NT2/D1 (cell line): ENCODE data around the gene TRIM43.
"Not testable (repeated sequence)": the region's sequence is repeated elsewhere in the genome, so short reads cannot be mapped to it uniquely, and the experiment has no call there.

Source experiments
- DNase-seq: peaks from one replicate; pipeline ENCODE4 v3.0.0-alpha.2; 2011; ENCODE audit warnings: low read depth, low spot score
- H3K27me3 ChIP-seq: 2 replicates; pipeline ENCODE4 v1.6.0; 2011; ENCODE audit warnings: mild to moderate bottlenecking; ENCODE audit not compliant: insufficient read length, insufficient read depth
- H3K36me3 ChIP-seq: 2 replicates; pipeline ENCODE4 v1.6.1; 2011; ENCODE audit warnings: mild to moderate bottlenecking, low read length, mixed read lengths; ENCODE audit not compliant: insufficient read depth, insufficient read length
- H3K4me1 ChIP-seq: 2 replicates; pipeline ENCODE4 v1.5.1; 2011; ENCODE audit not compliant: insufficient read depth, insufficient read length
- H3K4me3 ChIP-seq: 2 replicates; pipeline ENCODE4 v1.5.1; 2011; ENCODE audit warnings: low read depth; ENCODE audit not compliant: insufficient read length
- H3K9ac ChIP-seq: 2 replicates; pipeline ENCODE4 v1.6.0; 2011; ENCODE audit warnings: low read depth; ENCODE audit not compliant: insufficient read length
- H3K9me3 ChIP-seq: 2 replicates; pipeline ENCODE4 v1.5.1; 2011; ENCODE audit warnings: mild to moderate bottlenecking, low read length; ENCODE audit not compliant: insufficient read depth
- SUZ12 ChIP-seq: IDR thresholded peaks from 2 replicates; pipeline ENCODE4 v1.6.1; 2011; ENCODE audit not compliant: insufficient read length, insufficient read depth; ENCODE audit errors: extremely low read depth
- YY1 ChIP-seq: IDR thresholded peaks from 2 replicates; pipeline ENCODE4 v1.6.1; 2011; ENCODE audit not compliant: insufficient read length, insufficient read depth
- ZNF274 ChIP-seq: IDR thresholded peaks from 2 replicates; pipeline ENCODE4 v1.6.1; 2011; ENCODE audit warnings: mild to moderate bottlenecking, low read depth, low read length

Gene TRIM43

DNA sequence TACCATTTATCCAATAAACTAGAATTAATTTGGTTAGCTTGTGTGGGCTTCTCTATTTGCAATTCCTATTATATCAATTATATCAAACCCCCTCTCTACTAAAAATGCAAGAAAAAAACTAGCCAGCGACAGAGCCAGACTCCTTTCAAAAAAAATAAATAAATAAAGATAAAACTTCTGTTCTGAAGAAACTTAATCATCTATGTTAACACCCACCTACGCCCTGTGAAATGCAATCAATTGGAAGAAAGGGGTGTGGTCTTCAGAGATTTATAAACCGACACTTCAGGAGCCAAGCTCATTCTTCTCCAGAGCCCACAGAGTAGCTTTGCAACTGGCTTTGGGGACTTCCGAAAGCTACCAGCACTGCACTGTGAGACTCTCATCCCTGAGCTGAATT lies at the start of gene TRIM43:
TSS of gene TRIM43 (plus strand) at position 301 of the 400 bp plus-strand sequence. CDS start 2,023 bp downstream, outside the sequence.
- not testable (repeated sequence) for H3K4me1 ChIP-seq, DNase-seq, H3K9me3 ChIP-seq, H3K9ac ChIP-seq, H3K36me3 ChIP-seq, H3K27me3 ChIP-seq, H3K4me3 ChIP-seq

DNA sequence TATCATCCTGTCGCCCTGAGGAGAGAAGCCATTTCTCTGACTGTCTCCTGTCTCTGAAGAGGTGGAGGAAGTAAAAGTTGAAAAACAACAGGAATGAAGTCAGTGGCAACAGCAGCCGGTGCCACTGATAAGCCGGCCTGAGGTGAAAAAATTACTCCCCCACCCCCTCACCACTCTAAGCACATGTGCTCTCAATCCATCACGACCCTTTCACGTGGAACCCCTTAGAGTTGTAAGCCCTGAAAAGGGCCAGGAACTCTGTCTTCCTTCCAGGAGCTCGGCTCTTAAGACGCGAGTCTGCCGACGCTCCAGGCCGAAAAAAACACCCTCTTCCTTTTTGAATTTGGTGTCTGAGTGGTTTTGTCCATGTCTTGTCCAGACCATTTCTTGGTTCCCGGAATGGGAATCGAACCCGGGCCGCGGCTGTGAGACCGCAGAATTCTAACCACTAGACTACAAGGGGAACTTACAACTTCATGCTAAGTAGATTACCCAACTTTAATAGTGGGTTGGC lies 40.7 kb upstream of the TRIM43 start:
- no peak for DNase-seq
- H3K27me3 ChIP-seq = no peaks in the 10 kb centered on the region
- no peaks in the 10 kb centered on the region for H3K4me1 ChIP-seq
- no peak overlapping the region for H3K9ac ChIP-seq
- TF ChIP-seq ZNF274 = no peak
- TF ChIP-seq YY1 = no peak
- no peak for TF ChIP-seq SUZ12
- no peaks in the 10 kb centered on the region for H3K9me3 ChIP-seq
- H3K4me3 ChIP-seq = no peak overlapping the region
- no peaks in the 10 kb centered on the region for H3K36me3 ChIP-seq

- no peak for DNase-seq
- Histone ChIP-seq H3K9me3 (no peaks in the 10 kb centered on the region), H3K27me3 (no peaks in the 10 kb centered on the region), H3K4me3 (no peak overlapping the region), H3K36me3 (no peaks in the 10 kb centered on the region), H3K4me1 (no peaks in the 10 kb centered on the region), H3K9ac (no peak overlapping the region)
- TF ChIP-seq YY1 (no peak), ZNF274 (no peak), SUZ12 (no peak)
These were observed 38.9 kb upstream of the TRIM43 start for GRCh38 chr2:95552911-95553310.

GRCh38 chr2:95569170-95569569 lies 22.6 kb upstream of the TRIM43 start:
- H3K9me3 ChIP-seq = no peaks in the 10 kb centered on the region
- TF ChIP-seq SUZ12 (no peak), ZNF274 (no peak), YY1 (no peak)
- H3K4me3 ChIP-seq = no peak overlapping the region
- no peak overlapping the region for H3K9ac ChIP-seq
- H3K4me1 ChIP-seq = no peaks in the 10 kb centered on the region
- DNase-seq = no peak
- no peaks in the 10 kb centered on the region for H3K36me3 ChIP-seq
- H3K27me3 ChIP-seq = no peaks in the 10 kb centered on the region

GRCh38 chr2:95573866-95574265 lies 17.9 kb upstream of the TRIM43 start:
- no peak for DNase-seq
- no peak for TF ChIP-seq ZNF274
- no peak for TF ChIP-seq SUZ12
- no peak for TF ChIP-seq YY1
- H3K4me1 ChIP-seq = no peaks in the 10 kb centered on the region

GRCh38 chr2:95574506-95574905 lies 17.3 kb upstream of the TRIM43 start:
- Histone ChIP-seq H3K36me3 (no peaks in the 10 kb centered on the region), H3K27me3 (no peaks in the 10 kb centered on the region), H3K4me3 (no peak overlapping the region), H3K9ac (no peak overlapping the region), H3K4me1 (no peaks in the 10 kb centered on the region), H3K9me3 (no peaks in the 10 kb centered on the region)
- DNase-seq = no peak
- TF ChIP-seq YY1 = no peak
- TF ChIP-seq SUZ12 = no peak
- no peak for TF ChIP-seq ZNF274

More at GRCh38 chr2:95573866-95574265, 17.9 kb upstream of the TRIM43 start:
- Histone ChIP-seq H3K36me3 (no peaks in the 10 kb centered on the region), H3K9me3 (no peaks in the 10 kb centered on the region), H3K27me3 (no peaks in the 10 kb centered on the region), H3K4me3 (no peak overlapping the region), H3K9ac (no peak overlapping the region)

DNA sequence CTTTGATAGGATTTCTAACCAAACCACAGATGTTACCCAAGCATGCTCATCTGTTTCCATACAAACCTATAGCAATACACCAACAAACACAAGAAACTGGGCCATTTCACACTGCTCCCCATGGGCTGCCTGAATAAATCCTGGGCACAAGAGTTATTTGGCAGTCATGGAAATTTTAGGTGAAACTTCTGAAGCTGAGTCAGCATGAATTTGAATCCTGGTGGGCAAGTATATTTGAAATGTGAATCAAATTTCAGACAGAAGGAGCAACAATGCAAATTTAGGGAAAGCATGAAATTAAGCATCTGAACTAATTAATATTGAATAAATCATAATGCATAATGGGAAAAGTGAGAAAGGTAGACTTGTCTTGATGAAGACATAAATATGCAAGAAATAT lies 15.9 kb upstream of the TRIM43 start:
- DNase-seq = no peak
- Histone ChIP-seq H3K9ac (no peak overlapping the region), H3K9me3 (no peaks in the 10 kb centered on the region), H3K27me3 (no peaks in the 10 kb centered on the region), H3K4me3 (no peak overlapping the region), H3K4me1 (no peaks in the 10 kb centered on the region), H3K36me3 (no peaks in the 10 kb centered on the region)
- no peak for TF ChIP-seq ZNF274
- TF ChIP-seq YY1 = no peak
- TF ChIP-seq SUZ12 = no peak

GRCh38 chr2:95578539-95578938 lies 13.3 kb upstream of the TRIM43 start:
- Histone ChIP-seq H3K9ac (no peak overlapping the region), H3K36me3 (no peaks in the 10 kb centered on the region), H3K4me1 (no peaks in the 10 kb centered on the region), H3K4me3 (no peak overlapping the region), H3K9me3 (no peaks in the 10 kb centered on the region), H3K27me3 (no peaks in the 10 kb centered on the region)
- DNase-seq = no peak
- no peak for TF ChIP-seq SUZ12
- TF ChIP-seq YY1 = no peak
- TF ChIP-seq ZNF274 = no peak

DNA sequence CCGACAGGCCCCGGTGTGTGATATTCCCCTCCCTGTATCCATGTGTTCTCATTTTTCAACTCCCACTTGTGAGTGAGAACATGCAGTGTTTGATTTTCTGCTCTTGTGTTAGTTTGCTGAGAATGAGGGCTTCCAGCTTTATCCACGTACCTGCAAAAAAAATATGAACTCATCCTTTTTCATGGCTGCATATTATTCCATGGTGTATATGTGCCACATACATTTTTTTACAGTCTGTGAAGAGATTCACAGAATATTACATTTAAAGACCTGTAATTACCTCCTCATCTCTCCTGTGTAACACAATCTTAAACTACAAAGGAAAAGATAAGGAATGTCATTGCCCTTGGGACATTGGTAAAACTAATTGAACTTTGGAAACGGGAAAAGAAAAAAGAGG lies 8.3 kb upstream of the TRIM43 start:
- not testable (repeated sequence) for H3K27me3 ChIP-seq, H3K9me3 ChIP-seq, H3K4me1 ChIP-seq, DNase-seq, H3K36me3 ChIP-seq, H3K4me3 ChIP-seq, H3K9ac ChIP-seq

- H3K4me3 ChIP-seq, H3K9ac ChIP-seq, H3K9me3 ChIP-seq, DNase-seq, H3K27me3 ChIP-seq, H3K4me1 ChIP-seq, H3K36me3 ChIP-seq: not testable (repeated sequence)
These were observed 7.5 kb upstream of the TRIM43 start for GRCh38 chr2:95584321-95584720.
